Prostate gland (tissue), 2 donors: ENCODE measurements around the gene CHDH. TPM values are rescaled to one million over a fixed set of nuclear protein-coding genes. Genes with fewer than 3 reads are reported as not detected.

Source experiments
- DNase-seq: peaks from one replicate; pipeline ENCODE4 v3.0.0-alpha.2; 2019; ENCODE audit warnings: low spot score
- H3K27ac ChIP-seq, 2 donors: fragments of 200-600 bp; sonication (generic); 2 replicates each; pipeline ENCODE4 v1.5.1; 2017 to 2019
- H3K27me3 ChIP-seq: fragments of 200-600 bp; sonication (generic); replicated peaks from 2 replicates; pipeline ENCODE4 v1.5.1; 2019; ENCODE audit not compliant: insufficient read depth
- H3K36me3 ChIP-seq, 2 donors: fragments of 200-600 bp; sonication (generic); 1 replicate in 1 of 2; 2 replicates in 1 of 2; pipeline versions ENCODE4 v1.5.1 to v1.8.1; 2017 to 2019
- H3K4me1 ChIP-seq: fragments of 200-600 bp; sonication (generic); replicated peaks from 2 replicates; pipeline ENCODE4 v1.5.1; 2019
- H3K4me3 ChIP-seq, 2 donors: fragments of 200-600 bp; sonication (generic); 2 replicates each; pipeline ENCODE4 v1.5.1; 2017 to 2019
- H3K9me3 ChIP-seq: fragments of 200-600 bp; sonication (generic); 2 replicates; pipeline ENCODE4 v1.5.1; 2017
- CTCF ChIP-seq, 4 experiments: fragments of 200-600 bp in 2 of 4; fragments of 450-650 bp in 2 of 4; sonication (generic) in 2 of 4; IDR thresholded peaks; 1 replicate in 3 of 4; 2 replicates in 1 of 4; pipeline ENCODE4 v1.5.1; 2016 to 2019; ENCODE audit warnings: antibody characterized with exemption in 4 of 4, mild to moderate bottlenecking in 2 of 4, moderate library complexity in 2 of 4
- POLR2A ChIP-seq: fragments of 450-650 bp; IDR thresholded peaks from one replicate; pipeline ENCODE4 v1.6.1; 2016; ENCODE audit warnings: antibody characterized with exemption, mild to moderate bottlenecking
- POLR2AphosphoS5 ChIP-seq: sonication (generic); formaldehyde crosslinking; IDR thresholded peaks from one replicate; pipeline ENCODE4 v1.6.1; 2017; ENCODE audit warnings: antibody characterized with exemption
- WGBS: methylation state at CpG from one replicate; pipeline ENCODE4 v1.1.5; 2018; 5-methylcytosine and 5-hydroxymethylcytosine counted together
- intact Hi-C: fragments of 100-400 bp; cut with DNase I; formaldehyde crosslinking; loops from one replicate; pipeline ENCODE4 v1.14.2; 2022
- total RNA-seq, 2 donors: library from RNA; depleted of rRNA; stranded (reverse); fragments of >200 nt; gene quantifications; one replicate each; pipeline ENCODE4 v1.1.0, GENCODE V29; 2016

Gene CHDH
- total RNA-seq, 2 donors from 2014 or later, result 40.2 to 43.9 TPM

- H3K4me3 ChIP-seq, result no peak overlapping the region
- no peak overlapping the region for H3K27ac ChIP-seq
- no peak for DNase-seq
- WGBS, result 65% methylated on average over 5 of the region's 5 CpGs
- no peaks in the 10 kb centered on the region for H3K36me3 ChIP-seq
- no peaks in the 10 kb centered on the region for H3K9me3 ChIP-seq
- no peak for TF ChIP-seq CTCF (IDR thresholded peaks at IDR 0.05)
- TF ChIP-seq POLR2A, result no peak
- TF ChIP-seq POLR2AphosphoS5, result no peak
- H3K27me3 ChIP-seq, result no peaks in the 10 kb centered on the region
- peaks cover 5% of the 10 kb centered on the region for H3K4me1 ChIP-seq
- intact Hi-C loops, result no loop called here
These were observed 70.4 kb downstream of the CHDH start for GRCh38 chr3:53775834-53776251.

- Histone ChIP-seq H3K36me3 (no peaks in the 10 kb centered on the region), H3K4me1 (peaks cover 5% of the 10 kb centered on the region), H3K9me3 (no peaks in the 10 kb centered on the region), H3K4me3 (no peak overlapping the region), H3K27ac (no peak overlapping the region), H3K27me3 (no peaks in the 10 kb centered on the region)
- DNase-seq, result no peak
- 86% methylated on average over 5 of the region's 5 CpGs for WGBS
- intact Hi-C loops, result no loop called here
- TF ChIP-seq CTCF (IDR thresholded peaks at IDR 0.05) (no peak), POLR2A (no peak), POLR2AphosphoS5 (no peak)
These were observed 71.2 kb downstream of the CHDH start for GRCh38 chr3:53775018-53775417.

- Histone ChIP-seq H3K9me3 (no peaks in the 10 kb centered on the region), H3K4me1 (peaks cover 5% of the 10 kb centered on the region), H3K27me3 (no peaks in the 10 kb centered on the region), H3K36me3 (no peaks in the 10 kb centered on the region), H3K27ac (no peak overlapping the region), H3K4me3 (no peak overlapping the region)
- TF ChIP-seq POLR2A, result no peak
- no peak for TF ChIP-seq CTCF (IDR thresholded peaks at IDR 0.05)
- TF ChIP-seq POLR2AphosphoS5, result no peak
- 68% methylated on average over 8 of the region's 8 CpGs for whole genome bisulfite sequencing
- intact Hi-C loops, result no loop called here
- DNase-seq, result no peak
These were observed 71.8 kb downstream of the CHDH start for GRCh38 chr3:53774414-53774813.

GRCh38 chr3:53773611-53774368, 72.4 kb downstream of the CHDH start:
- Histone ChIP-seq H3K27me3 (no peaks in the 10 kb centered on the region), H3K4me1 (peaks cover 5% of the 10 kb centered on the region), H3K36me3 (no peaks in the 10 kb centered on the region), H3K9me3 (no peaks in the 10 kb centered on the region), H3K27ac (no peak overlapping the region), H3K4me3 (no peak overlapping the region)
- TF ChIP-seq POLR2AphosphoS5 (peak; percentile 39), POLR2A (no peak)
- peak; percentile 27 for DNase-seq
- intact Hi-C loops, result no loop called here
- WGBS, result 50% methylated on average over 10 of the region's 10 CpGs

GRCh38 chr3:53773021-53773436, 73.2 kb downstream of the CHDH start:
- H3K27me3 ChIP-seq, result no peaks in the 10 kb centered on the region
- no peak for DNase-seq
- H3K27ac ChIP-seq, result no peak overlapping the region
- H3K9me3 ChIP-seq, result no peaks in the 10 kb centered on the region
- H3K4me1 ChIP-seq, result peaks cover 5% of the 10 kb centered on the region
- WGBS, result 20% methylated on average over 5 of the region's 5 CpGs
- intact Hi-C loops, result no loop called here
- H3K4me3 ChIP-seq, result no peak overlapping the region
- TF ChIP-seq POLR2A (no peak), POLR2AphosphoS5 (no peak), CTCF (IDR thresholded peaks at IDR 0.05) (no peak)
- no peaks in the 10 kb centered on the region for H3K36me3 ChIP-seq
